Stimulated activated CD4-positive, alpha-beta T cell treated with anti-CD3 and anti-CD28 coated beads, Interleukin-1b, Interleukin-23, amount 100 ng/mL, for 48 hours (primary cell): ENCODE results near the gene GRP.
"Not testable (repeated sequence)": the region's sequence is repeated elsewhere in the genome, so short reads cannot be mapped to it uniquely, and the experiment has no call there.

Experiments
- DNase-seq: peaks from one replicate; pipeline ENCODE4 v3.0.0-alpha.2; 2020

GRP gene

GRCh38 chr18:59229701-59230443 lies 9.9 kb downstream of the GRP start:
- DNase-seq, result no peak

GRCh38 chr18:59231114-59231513 lies 11.2 kb downstream of the GRP start:
- no peak for DNase-seq

- no peak for DNase-seq
Observed at GRCh38 chr18:59231877-59232276, 11.9 kb downstream of the GRP start.

GRCh38 chr18:59232309-59233016 lies 12.5 kb downstream of the GRP start:
- DNase-seq, result no peak

GRCh38 chr18:59233017-59233410 lies 13.1 kb downstream of the GRP start:
- DNase-seq, result no peak

GRCh38 chr18:59238385-59238784 lies 18.4 kb downstream of the GRP start:
- DNase-seq, result no peak

- DNase-seq, result no peak
Observed at GRCh38 chr18:59239642-59240041, 19.7 kb downstream of the GRP start.

- no peak for DNase-seq
Observed at GRCh38 chr18:59242906-59243305, 22.9 kb downstream of the GRP start.

- DNase-seq, result no peak
Observed at GRCh38 chr18:59246796-59247195, 26.8 kb downstream of the GRP start.

GRCh38 chr18:59249199-59249774 lies 29.3 kb downstream of the GRP start:
- peak; percentile 24 for DNase-seq

GRCh38 chr18:59255491-59255890 lies 35.5 kb downstream of the GRP start:
- not testable (repeated sequence) for DNase-seq

GRCh38 chr18:59261842-59262241 lies 41.9 kb downstream of the GRP start:
- not testable (repeated sequence) for DNase-seq

GRCh38 chr18:59262243-59262642 lies 42.3 kb downstream of the GRP start:
- not testable (repeated sequence) for DNase-seq

GRCh38 chr18:59263661-59264060 lies 43.7 kb downstream of the GRP start:
- no peak for DNase-seq

- no peak for DNase-seq
Observed at GRCh38 chr18:59264121-59264571, 44.2 kb downstream of the GRP start.

GRCh38 chr18:59264651-59265245 lies 44.8 kb downstream of the GRP start:
- DNase-seq, result no peak

GRCh38 chr18:59265246-59265973 lies 45.5 kb downstream of the GRP start:
- DNase-seq, result peak; percentile 36

- DNase-seq, result no peak
Observed at GRCh38 chr18:59265974-59266369, 46.0 kb downstream of the GRP start.

GRCh38 chr18:59266459-59266858 lies 46.5 kb downstream of the GRP start:
- DNase-seq, result no peak

GRCh38 chr18:59266886-59267502 lies 47.0 kb downstream of the GRP start:
- no peak for DNase-seq

- DNase-seq, result no peak
Observed at GRCh38 chr18:59267503-59268126, 47.7 kb downstream of the GRP start.

GRCh38 chr18:59268127-59268720 lies 48.3 kb downstream of the GRP start:
- no peak for DNase-seq
